CD4-positive, alpha-beta T cell (primary cell): ENCODE data around the gene NR4A3. TPM values are rescaled to one million over a fixed set of nuclear protein-coding genes. Genes with fewer than 3 reads are reported as not detected.

ENCODE experiments used
- ATAC-seq: fragments of 200-7000 bp; cut with Tn5 transposase; one replicate; pipeline ENCODE4 v1.10.0; 2022; ENCODE audit warnings: mild to moderate bottlenecking; ENCODE audit not compliant: poor library complexity
- CTCF ChIA-PET: fragments of 350-600 bp; sonication (Branson Sonifier 250); formaldehyde crosslinking; loops from one replicate; lab custom pipeline; 2021; ENCODE audit warnings: antibody characterized with exemption, inconsistent platforms; lab: Charles Lee
- POLR2A ChIA-PET: fragments of 350-600 bp; sonication (Branson Sonifier 250); formaldehyde crosslinking; loops from one replicate; lab custom pipeline; 2021; ENCODE audit warnings: antibody characterized with exemption, inconsistent platforms; lab: Charles Lee
- DNase-seq, 14 experiments: peaks; one replicate each; pipeline ENCODE4 v3.0.0-alpha.2; 2013 to 2020; ENCODE audit warnings: mixed read lengths in 2 of 14
- H3K27ac ChIP-seq, 2 donors: one replicate each; pipeline versions ENCODE4 v1.5.1 to v1.7.0; 2013; ENCODE audit warnings: low read length in 2 of 2, low read depth in 1 of 2, mild to moderate bottlenecking in 1 of 2
- H3K27me3 ChIP-seq, 2 experiments: 1 replicate in 1 of 2; 2 replicates in 1 of 2; pipeline versions ENCODE4 v1.6.1 to v1.7.0; 2013; ENCODE audit warnings: low read length in 2 of 2, control low read depth in 1 of 2, mild to moderate bottlenecking in 1 of 2, moderate library complexity in 1 of 2; ENCODE audit not compliant: insufficient read depth in 2 of 2, control insufficient read depth in 1 of 2
- H3K36me3 ChIP-seq: one replicate; pipeline ENCODE4 v1.6.1; 2013; ENCODE audit warnings: low read length, control low read depth; ENCODE audit not compliant: insufficient read depth
- H3K4me1 ChIP-seq: one replicate; pipeline ENCODE4 v1.6.1; 2013; ENCODE audit warnings: low read length, control low read depth; ENCODE audit not compliant: insufficient read depth
- H3K4me3 ChIP-seq: one replicate; pipeline ENCODE4 v1.5.1; 2013; ENCODE audit warnings: mild to moderate bottlenecking, low read length, moderate library complexity
- H3K9me3 ChIP-seq, 2 experiments: 1 replicate in 1 of 2; 2 replicates in 1 of 2; pipeline versions ENCODE4 v1.6.1 to v1.7.0; 2013; ENCODE audit warnings: low read length in 2 of 2, mild to moderate bottlenecking in 2 of 2, control low read depth in 1 of 2, moderate library complexity in 1 of 2; ENCODE audit not compliant: control insufficient read depth in 1 of 2, insufficient read depth in 1 of 2
- H3K27ac Mint-ChIP-seq: one replicate; pipeline ENCODE4 v1.8.0; 2020; ENCODE audit warnings: mixed read lengths
- H3K27me3 Mint-ChIP-seq: one replicate; pipeline ENCODE4 v1.8.0; 2021; ENCODE audit warnings: mixed read lengths
- H3K36me3 Mint-ChIP-seq: one replicate; pipeline ENCODE4 v1.8.0; 2021; ENCODE audit warnings: low read depth, mixed read lengths
- H3K4me1 Mint-ChIP-seq: one replicate; pipeline ENCODE4 v1.8.0; 2021; ENCODE audit warnings: low read depth, mixed read lengths
- H3K4me3 Mint-ChIP-seq: one replicate; pipeline ENCODE4 v1.8.0; 2020; ENCODE audit warnings: mild to moderate bottlenecking, mixed read lengths
- H3K9me3 Mint-ChIP-seq: one replicate; pipeline ENCODE4 v1.8.0; 2020; ENCODE audit warnings: mixed read lengths
- intact Hi-C, 2 experiments: fragments of 100-400 bp; cut with DNase I in 1 of 2; cut with micrococcal nuclease in 1 of 2; formaldehyde crosslinking; loops; one replicate each; pipeline versions ENCODE4 v1.15.1 to v1.9.0; 2023 to 2025; cut with DNase I, micrococcal nuclease
- total RNA-seq, 174 experiments: library from RNA in 2 of 174; stranded (reverse) in 2 of 174; gene quantifications; one replicate each; pipeline ENCODE4 v1.2.3 and lab custom pipeline; 2021 to 2026
- TF ChIP-seq, protein P1 (sequence below): fragments of 200-600 bp; IDR thresholded peaks from one replicate; pipeline ENCODE4 v1.8.0; 2022; ENCODE audit warnings: antibody characterized with exemption, mild to moderate bottlenecking

Gene NR4A3
- total RNA-seq, 2 experiments from 2014 or later: 42.4 to 44.6 TPM

DNA sequence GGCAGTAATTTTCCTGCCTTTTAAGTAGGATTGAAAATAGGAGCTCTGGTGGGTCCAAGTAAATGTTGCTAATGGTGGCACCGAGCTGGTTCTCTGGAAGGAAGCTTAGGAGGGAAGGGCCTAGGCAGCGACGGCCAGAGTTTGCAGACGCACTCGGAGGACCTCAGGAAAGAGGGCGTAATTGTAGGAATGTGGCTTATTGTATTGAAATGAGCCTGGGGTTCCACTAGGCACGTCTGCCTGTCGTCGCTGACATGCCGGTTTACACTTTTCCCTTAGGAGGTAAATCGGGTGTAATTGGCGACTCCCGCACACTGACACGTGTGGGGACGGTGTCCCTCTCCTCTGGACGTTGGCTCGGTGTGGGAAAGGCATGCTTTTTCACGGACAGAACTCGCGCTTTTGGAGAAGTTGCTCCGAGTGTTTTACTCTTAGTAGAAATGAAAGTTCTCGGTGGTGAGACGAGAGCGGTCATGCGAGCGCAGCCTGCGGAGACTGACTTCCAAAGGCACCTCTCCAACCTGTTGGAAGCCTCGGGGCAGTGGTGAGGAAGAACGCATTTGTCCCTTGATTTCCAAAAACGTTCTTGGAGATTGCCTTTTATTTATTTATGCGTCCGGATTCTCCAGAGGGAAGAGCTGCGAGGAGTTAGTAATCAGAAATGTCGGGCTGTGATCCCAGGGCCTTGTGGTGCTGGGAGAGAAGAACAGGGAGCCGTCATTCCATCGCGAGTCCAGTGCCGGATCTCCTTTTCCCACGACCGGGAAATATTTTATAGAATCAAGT is 1.3 kb downstream of the NR4A3 start:
- H3K4me3 Mint-ChIP-seq: peak overlapping the region; percentile 100
- no peak for ATAC-seq
- peaks cover 68% of the 10 kb centered on the region for H3K4me1 Mint-ChIP-seq
- H3K27ac ChIP-seq: no peak overlapping the region
- DNase-seq: peak in 6 of 14 experiments; percentile 3 to 51 (median 32)
- peaks cover 0 to 16% of the 10 kb centered on the region in 2 experiments for H3K9me3 ChIP-seq
- peaks cover 46 to 50% of the 10 kb centered on the region in 2 experiments for H3K27me3 ChIP-seq
- POLR2A ChIA-PET: interaction anchor here (0.7 to 4.8 kb wide), 5 partner anchors 8 to 601 kb away, joined by 3 to 49 read pairs (median 5); partner anchors contain the start of genes ALG2, SEC61B, STX17 and TEX10
- H3K4me1 ChIP-seq: peaks cover 67% of the 10 kb centered on the region
- no peaks in the 10 kb centered on the region for H3K36me3 ChIP-seq
- H3K27me3 Mint-ChIP-seq: peaks cover 71% of the 10 kb centered on the region
- intact Hi-C loops: loop anchor here in 1 of 2 experiments (5.0 to 10.0 kb wide), 5 partner anchors 274 to 1712 kb away; partner anchors contain the start of genes ANKS6, ERP44, INVS and RNF20
- H3K9me3 Mint-ChIP-seq: no peaks in the 10 kb centered on the region
- H3K27ac Mint-ChIP-seq: peak overlapping the region; percentile 96
- TF ChIP-seq, protein P1, sequence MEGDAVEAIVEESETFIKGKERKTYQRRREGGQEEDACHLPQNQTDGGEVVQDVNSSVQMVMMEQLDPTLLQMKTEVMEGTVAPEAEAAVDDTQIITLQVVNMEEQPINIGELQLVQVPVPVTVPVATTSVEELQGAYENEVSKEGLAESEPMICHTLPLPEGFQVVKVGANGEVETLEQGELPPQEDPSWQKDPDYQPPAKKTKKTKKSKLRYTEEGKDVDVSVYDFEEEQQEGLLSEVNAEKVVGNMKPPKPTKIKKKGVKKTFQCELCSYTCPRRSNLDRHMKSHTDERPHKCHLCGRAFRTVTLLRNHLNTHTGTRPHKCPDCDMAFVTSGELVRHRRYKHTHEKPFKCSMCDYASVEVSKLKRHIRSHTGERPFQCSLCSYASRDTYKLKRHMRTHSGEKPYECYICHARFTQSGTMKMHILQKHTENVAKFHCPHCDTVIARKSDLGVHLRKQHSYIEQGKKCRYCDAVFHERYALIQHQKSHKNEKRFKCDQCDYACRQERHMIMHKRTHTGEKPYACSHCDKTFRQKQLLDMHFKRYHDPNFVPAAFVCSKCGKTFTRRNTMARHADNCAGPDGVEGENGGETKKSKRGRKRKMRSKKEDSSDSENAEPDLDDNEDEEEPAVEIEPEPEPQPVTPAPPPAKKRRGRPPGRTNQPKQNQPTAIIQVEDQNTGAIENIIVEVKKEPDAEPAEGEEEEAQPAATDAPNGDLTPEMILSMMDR: no peak
- CTCF ChIA-PET: interaction anchor here (1.7 kb wide), 1 partner anchor 84 kb away, joined by 6 read pairs; the partner anchor contains the start of gene STX17
- H3K4me3 ChIP-seq: peak overlapping the region; percentile 82
- H3K36me3 Mint-ChIP-seq: peaks cover 44% of the 10 kb centered on the region

DNA sequence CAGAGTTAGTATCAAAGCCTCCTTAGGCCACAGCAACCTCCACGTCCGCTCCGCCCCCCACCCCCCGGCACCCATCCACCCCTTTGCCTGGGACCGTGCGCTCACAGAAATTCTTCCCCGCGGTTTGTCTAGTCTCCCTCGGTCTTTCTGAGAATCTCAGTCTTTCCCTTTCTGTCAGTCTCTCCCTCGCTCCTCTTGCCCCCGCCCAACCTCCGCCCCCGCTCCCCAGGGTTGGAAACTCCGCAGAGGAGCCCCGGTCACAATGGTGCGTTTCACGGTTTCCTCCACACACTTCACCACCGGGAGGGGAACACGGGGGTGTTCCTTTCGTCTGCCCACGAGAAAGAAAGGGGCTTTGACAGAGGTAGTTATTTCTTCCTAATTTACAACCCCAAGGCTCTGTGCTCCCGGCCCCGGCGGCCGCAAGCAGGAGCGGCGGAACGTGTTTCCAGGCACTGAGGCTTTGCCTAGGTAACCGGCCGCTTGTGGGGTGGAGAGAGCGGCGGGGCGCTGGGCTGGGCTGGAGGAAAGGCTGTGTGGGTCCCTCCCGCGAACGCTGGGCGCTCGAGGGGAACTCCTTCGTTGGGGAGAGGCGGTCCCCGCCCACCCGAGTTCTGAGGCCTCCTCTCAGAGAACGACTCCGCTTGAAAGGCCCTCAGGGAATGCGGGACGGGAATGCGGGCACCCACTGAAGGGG is 2.1 kb downstream of the NR4A3 start:
- Mint-ChIP-seq H3K4me1 (peaks cover 62% of the 10 kb centered on the region), H3K9me3 (no peaks in the 10 kb centered on the region), H3K27me3 (peaks cover 75% of the 10 kb centered on the region), H3K4me3 (peak overlapping the region; percentile 100), H3K36me3 (peaks cover 44% of the 10 kb centered on the region), H3K27ac (peak overlapping the region; percentile 96)
- TF ChIP-seq, protein P1: no peak
- H3K36me3 ChIP-seq: no peaks in the 10 kb centered on the region
- peaks cover 61% of the 10 kb centered on the region for H3K4me1 ChIP-seq
- no peak overlapping the region for H3K27ac ChIP-seq
- DNase-seq: peak in 12 of 14 experiments; percentile 17 to 83 (median 38)
- intact Hi-C loops: loop anchor here (2.0 to 10.0 kb wide), 6 partner anchors 17 to 1711 kb away; partner anchors contain the start of genes ANKS6 (in 1 of the 2), ERP44 (in 1 of the 2), INVS (in 1 of the 2) and RNF20 (in 1 of the 2)
- ChIA-PET POLR2A (interaction anchor here (0.7 to 2.4 kb wide), 2 partner anchors 83 kb away, joined by 3 to 13 read pairs; partner anchors contain the start of gene STX17), CTCF (interaction anchor here (0.5 to 1.9 kb wide), 11 partner anchors 9 to 187 kb away, joined by 3 to 6 read pairs (median 3); no protein-coding TSS in a partner anchor)
- no peak for ATAC-seq
- peaks cover 0 to 16% of the 10 kb centered on the region in 2 experiments for H3K9me3 ChIP-seq
- peak overlapping the region; percentile 82 for H3K4me3 ChIP-seq
- peaks cover 46 to 51% of the 10 kb centered on the region in 2 experiments for H3K27me3 ChIP-seq
